Transverse colon (tissue), 3 donors: Measurements from ENCODE around the gene RIPOR3.

Experiments used
- POLR2A ChIP-seq: fragments of 450-650 bp; IDR thresholded peaks from one replicate; pipeline ENCODE4 v1.6.1; 2016; ENCODE audit warnings: antibody characterized with exemption, mild to moderate bottlenecking, moderate library complexity
- TF ChIP-seq, protein P1 (sequence below), 5 experiments: fragments of 200-600 bp in 3 of 5; fragments of 450-650 bp in 2 of 5; sonication (generic) in 3 of 5; IDR thresholded peaks; 1 replicate in 2 of 5; 2 replicates in 3 of 5; pipeline ENCODE4 v1.5.1; 2016 to 2017; ENCODE audit warnings: antibody characterized with exemption in 5 of 5, inconsistent platforms in 3 of 5, mild to moderate bottlenecking in 2 of 5, moderate library complexity in 1 of 5

- TF ChIP-seq, protein P1, sequence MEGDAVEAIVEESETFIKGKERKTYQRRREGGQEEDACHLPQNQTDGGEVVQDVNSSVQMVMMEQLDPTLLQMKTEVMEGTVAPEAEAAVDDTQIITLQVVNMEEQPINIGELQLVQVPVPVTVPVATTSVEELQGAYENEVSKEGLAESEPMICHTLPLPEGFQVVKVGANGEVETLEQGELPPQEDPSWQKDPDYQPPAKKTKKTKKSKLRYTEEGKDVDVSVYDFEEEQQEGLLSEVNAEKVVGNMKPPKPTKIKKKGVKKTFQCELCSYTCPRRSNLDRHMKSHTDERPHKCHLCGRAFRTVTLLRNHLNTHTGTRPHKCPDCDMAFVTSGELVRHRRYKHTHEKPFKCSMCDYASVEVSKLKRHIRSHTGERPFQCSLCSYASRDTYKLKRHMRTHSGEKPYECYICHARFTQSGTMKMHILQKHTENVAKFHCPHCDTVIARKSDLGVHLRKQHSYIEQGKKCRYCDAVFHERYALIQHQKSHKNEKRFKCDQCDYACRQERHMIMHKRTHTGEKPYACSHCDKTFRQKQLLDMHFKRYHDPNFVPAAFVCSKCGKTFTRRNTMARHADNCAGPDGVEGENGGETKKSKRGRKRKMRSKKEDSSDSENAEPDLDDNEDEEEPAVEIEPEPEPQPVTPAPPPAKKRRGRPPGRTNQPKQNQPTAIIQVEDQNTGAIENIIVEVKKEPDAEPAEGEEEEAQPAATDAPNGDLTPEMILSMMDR (IDR thresholded peaks at IDR 0.05) = no peak
- TF ChIP-seq POLR2A = no peak
Observed at GRCh38 chr20:50607436-50607835, 83.9 kb downstream of the RIPOR3 start.
